ENCODE data around the gene PCBP2. TPM values are rescaled to one million over a fixed set of nuclear protein-coding genes. Genes with fewer than 3 reads are reported as not detected.
"Not testable (repeated sequence)": the region's sequence is repeated elsewhere in the genome, so short reads cannot be mapped to it uniquely, and the experiment has no call there.

The PCBP2 gene
- total and polyA plus RNA-seq, 10 donors = 449 to 779 (median 631) TPM

- peaks cover 0 to 77% (median 42%) of the 10 kb centered on the region in 6 donors for H3K4me1 ChIP-seq
- WGBS, 5 donors = 82 to 94% (median 90%) methylated on average over 5 of the region's 5 CpGs
- no peaks in the 10 kb centered on the region for H3K27me3 ChIP-seq (replicated peaks in 1 of 7)
- no peak overlapping the region for H3K4me3 ChIP-seq
- H3K36me3 ChIP-seq = peaks cover 8 to 100% (median 96%) of the 10 kb centered on the region in 6 donors
- peak overlapping the region in 2 of 8 donors; percentile 9 to 22 for H3K27ac ChIP-seq
- no peaks in the 10 kb centered on the region for H3K9me3 ChIP-seq
- intact Hi-C loops (cut with DNase I; ENCODE audit: low total_unique reads) = no loop called here
- no peak for DNase-seq
- TF ChIP-seq POLR2AphosphoS5 (IDR thresholded peaks at IDR 0.05) = no peak
- no peak for TF ChIP-seq CTCF (IDR thresholded peaks at IDR 0.05 in 8 of 11, conservative IDR thresholded peaks at IDR 0.05 in 3 of 11)
Measured at GRCh38 chr12:53479331-53479730, 27.4 kb downstream of the PCBP2 start.

GRCh38 chr12:53480491-53481442 lies 28.9 kb downstream of the PCBP2 start:
- peaks cover 6 to 100% (median 95%) of the 10 kb centered on the region in 6 donors for H3K36me3 ChIP-seq
- H3K27ac ChIP-seq = peak overlapping the region in 4 of 8 donors; percentile 5 to 51 (median 36)
- H3K4me3 ChIP-seq = no peak overlapping the region
- TF ChIP-seq POLR2A (IDR thresholded peaks at IDR 0.05) (no peak), CTCF (IDR thresholded peaks at IDR 0.05 in 8 of 11, conservative IDR thresholded peaks at IDR 0.05 in 3 of 11) (no peak), POLR2AphosphoS5 (IDR thresholded peaks at IDR 0.05) (no peak)
- WGBS, 5 donors = 69 to 82% (median 80%) methylated on average over 12 of the region's 12 CpGs
- intact Hi-C loops (cut with DNase I; ENCODE audit: low total_unique reads) = no loop called here
- DNase-seq = no peak
- peaks cover 0 to 63% (median 31%) of the 10 kb centered on the region in 6 donors for H3K4me1 ChIP-seq
- no peaks in the 10 kb centered on the region for H3K27me3 ChIP-seq (replicated peaks in 1 of 7)
- no peaks in the 10 kb centered on the region for H3K9me3 ChIP-seq

- H3K4me3 ChIP-seq; H3K9me3 ChIP-seq; H3K27me3 ChIP-seq (replicated peaks in 1 of 7); intact Hi-C loops (cut with DNase I; ENCODE audit: low total_unique reads); DNase-seq: not testable (repeated sequence)
- Histone ChIP-seq H3K4me1 (peaks cover 0 to 64% (median 29%) of the 10 kb centered on the region in 6 donors), H3K36me3 (peaks cover 6 to 100% (median 95%) of the 10 kb centered on the region in 6 donors), H3K27ac (peak overlapping the region in 4 of 8 donors; percentile 16 to 51 (median 32))
- WGBS, 5 donors = 74 to 86% (median 77%) methylated on average over 6 of the region's 6 CpGs
Measured at GRCh38 chr12:53481458-53481857, 29.6 kb downstream of the PCBP2 start.

GRCh38 chr12:53481939-53482586 lies 30.2 kb downstream of the PCBP2 start:
- Histone ChIP-seq H3K4me3 (no peak overlapping the region), H3K27ac (peak overlapping the region in 4 of 8 donors; percentile 2 to 51 (median 30))
- TF ChIP-seq POLR2AphosphoS5 (IDR thresholded peaks at IDR 0.05) (peak in 2 of 3 donors; percentile 11), CTCF (IDR thresholded peaks at IDR 0.05 in 8 of 11, conservative IDR thresholded peaks at IDR 0.05 in 3 of 11) (no peak)

More at GRCh38 chr12:53481939-53482586, 30.2 kb downstream of the PCBP2 start:
- intact Hi-C loops (cut with DNase I; ENCODE audit: low total_unique reads) = no loop called here
- Histone ChIP-seq H3K9me3 (no peaks in the 10 kb centered on the region), H3K4me1 (peaks cover 0 to 59% (median 29%) of the 10 kb centered on the region in 6 donors), H3K36me3 (peaks cover 6 to 100% (median 94%) of the 10 kb centered on the region in 6 donors), H3K27me3 (replicated peaks in 1 of 7) (no peaks in the 10 kb centered on the region)
- 80 to 87% (median 83%) methylated on average over 9 of the region's 9 CpGs for WGBS, 5 donors
- no peak for DNase-seq

Data from spleen (tissue), 11 donors.